Mesothelial cell of epicardium (in vitro differentiated cells): ENCODE measurements around the gene SH2D6. TPM values are rescaled to one million over a fixed set of nuclear protein-coding genes. Genes with fewer than 3 reads are reported as not detected.

ENCODE experiments used
- DNase-seq, 2 experiments: peaks; one replicate each; pipeline ENCODE4 v3.0.0; 2021; ENCODE audit warnings: low spot score in 2 of 2; ENCODE audit not compliant: unreplicated experiment in 2 of 2
- H3K27ac Mint-ChIP-seq: 2 replicates; pipeline ENCODE4 v1.8.0; 2021; ENCODE audit warnings: mixed read lengths
- H3K27me3 Mint-ChIP-seq: 2 replicates; pipeline ENCODE4 v1.8.0; 2021; ENCODE audit warnings: low read depth, mixed read lengths
- H3K36me3 Mint-ChIP-seq: 2 replicates; pipeline ENCODE4 v1.8.0; 2021; ENCODE audit warnings: mixed read lengths
- H3K4me1 Mint-ChIP-seq: 2 replicates; pipeline ENCODE4 v1.8.0; 2021; ENCODE audit warnings: mixed read lengths
- H3K4me3 Mint-ChIP-seq: 2 replicates; pipeline ENCODE4 v1.8.0; 2021; ENCODE audit warnings: mild to moderate bottlenecking, moderate library complexity, mixed read lengths
- H3K9me3 Mint-ChIP-seq: 2 replicates; pipeline ENCODE4 v1.8.0; 2021; ENCODE audit warnings: mixed read lengths
- total RNA-seq: library from RNA; stranded (reverse); gene quantifications from 3 replicates; pipeline ENCODE4 v1.2.1, GENCODE V29; 2021
- TF ChIP-seq, protein P1 (sequence below): fragments of 200-600 bp; sonication (generic); IDR thresholded peaks from one replicate; pipeline ENCODE4 v1.5.0; 2021; ENCODE audit warnings: antibody characterized with exemption; ENCODE audit not compliant: unreplicated experiment

SH2D6 gene
- 0.35 to 0.79 TPM (median 0.38 TPM) in 3 replicates for total RNA-seq

DNA sequence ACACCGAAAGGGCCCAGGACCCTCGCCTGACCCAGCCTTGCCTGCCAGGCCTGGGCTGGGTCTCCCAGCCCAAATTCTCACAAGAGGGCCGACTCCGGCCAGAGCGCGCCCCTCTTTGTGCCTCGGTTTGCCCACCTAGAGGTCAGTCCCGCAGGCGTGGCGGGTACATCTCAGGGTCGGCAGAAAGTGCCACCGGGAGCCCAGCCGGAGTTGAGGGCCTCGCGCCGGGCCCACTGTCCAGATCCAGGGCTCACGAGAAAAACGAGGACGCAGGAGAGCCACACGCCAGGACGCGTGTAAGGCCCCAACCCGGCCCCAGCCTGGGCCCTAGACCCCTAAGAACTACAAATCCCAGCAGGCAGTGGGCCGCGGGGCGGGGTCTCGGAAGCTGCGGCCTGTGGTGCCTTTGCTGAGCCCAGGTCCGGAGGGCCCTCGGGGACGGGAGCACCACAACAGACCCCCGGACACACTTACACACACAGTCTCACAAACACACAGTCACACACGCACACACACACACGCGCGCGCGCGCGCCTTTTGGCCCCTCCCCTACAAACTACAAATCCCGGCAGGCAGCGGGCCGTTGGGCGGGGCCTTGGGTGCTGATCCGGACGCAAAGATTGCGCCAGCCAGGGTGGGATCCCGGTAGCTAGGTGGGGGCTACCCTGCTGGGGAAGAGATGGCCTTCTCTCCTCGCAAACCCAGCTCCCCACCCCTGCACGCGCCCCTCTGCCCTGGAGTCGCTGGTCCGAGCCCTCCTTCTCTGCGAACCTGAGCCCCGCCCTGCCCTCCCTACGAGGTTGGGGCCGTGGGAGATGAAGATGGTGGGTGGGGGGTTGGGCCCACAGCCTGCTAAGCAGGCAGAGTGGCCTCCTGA lies at the start of gene SH2D6:
Gene SH2D6, plus strand, starts transcription at position 583 of the 877 bp plus-strand sequence. CDS start 10,752 bp downstream, outside the sequence.
- H3K9me3 Mint-ChIP-seq = no peaks in the 10 kb centered on the region
- peak within 1 kb of the TSS; percentile 96 for H3K4me3 Mint-ChIP-seq
- no peaks in the 10 kb centered on the region for H3K36me3 Mint-ChIP-seq
- H3K27ac Mint-ChIP-seq = peak within 1 kb of the TSS; percentile 95
- peaks cover 35% of the 10 kb centered on the region for H3K4me1 Mint-ChIP-seq
- H3K27me3 Mint-ChIP-seq = no peaks in the 10 kb centered on the region
- peak; percentile 67 to 84 for DNase-seq
- TF ChIP-seq, protein P1, sequence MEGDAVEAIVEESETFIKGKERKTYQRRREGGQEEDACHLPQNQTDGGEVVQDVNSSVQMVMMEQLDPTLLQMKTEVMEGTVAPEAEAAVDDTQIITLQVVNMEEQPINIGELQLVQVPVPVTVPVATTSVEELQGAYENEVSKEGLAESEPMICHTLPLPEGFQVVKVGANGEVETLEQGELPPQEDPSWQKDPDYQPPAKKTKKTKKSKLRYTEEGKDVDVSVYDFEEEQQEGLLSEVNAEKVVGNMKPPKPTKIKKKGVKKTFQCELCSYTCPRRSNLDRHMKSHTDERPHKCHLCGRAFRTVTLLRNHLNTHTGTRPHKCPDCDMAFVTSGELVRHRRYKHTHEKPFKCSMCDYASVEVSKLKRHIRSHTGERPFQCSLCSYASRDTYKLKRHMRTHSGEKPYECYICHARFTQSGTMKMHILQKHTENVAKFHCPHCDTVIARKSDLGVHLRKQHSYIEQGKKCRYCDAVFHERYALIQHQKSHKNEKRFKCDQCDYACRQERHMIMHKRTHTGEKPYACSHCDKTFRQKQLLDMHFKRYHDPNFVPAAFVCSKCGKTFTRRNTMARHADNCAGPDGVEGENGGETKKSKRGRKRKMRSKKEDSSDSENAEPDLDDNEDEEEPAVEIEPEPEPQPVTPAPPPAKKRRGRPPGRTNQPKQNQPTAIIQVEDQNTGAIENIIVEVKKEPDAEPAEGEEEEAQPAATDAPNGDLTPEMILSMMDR = no peak

DNA sequence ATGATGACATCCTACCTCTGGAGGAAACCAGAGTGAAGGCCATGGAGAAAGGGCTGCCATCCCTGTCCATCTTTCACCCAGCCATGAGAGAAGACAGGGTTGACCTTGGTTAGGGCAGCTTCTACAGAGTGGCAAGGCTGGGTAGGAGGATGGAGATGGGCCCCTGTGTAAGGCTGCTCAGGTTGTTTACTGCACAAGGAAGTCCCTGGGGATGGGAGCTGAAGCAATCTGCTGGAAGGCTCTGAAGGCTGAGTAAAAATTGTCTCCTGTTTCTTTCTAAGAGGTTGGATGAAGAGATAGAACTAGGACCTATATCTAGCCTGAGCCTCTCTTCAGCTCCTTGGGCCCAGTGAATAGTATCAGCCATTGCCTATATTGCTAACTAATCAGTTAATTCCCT lies 49.6 kb upstream of the SH2D6 start:
- H3K4me3 Mint-ChIP-seq = no peak overlapping the region
- peaks cover 6% of the 10 kb centered on the region for H3K9me3 Mint-ChIP-seq
- DNase-seq = no peak
- H3K27ac Mint-ChIP-seq = no peak overlapping the region
- no peaks in the 10 kb centered on the region for H3K27me3 Mint-ChIP-seq
- TF ChIP-seq, protein P1 = no peak
- peaks cover 13% of the 10 kb centered on the region for H3K36me3 Mint-ChIP-seq
- H3K4me1 Mint-ChIP-seq = no peaks in the 10 kb centered on the region

DNA sequence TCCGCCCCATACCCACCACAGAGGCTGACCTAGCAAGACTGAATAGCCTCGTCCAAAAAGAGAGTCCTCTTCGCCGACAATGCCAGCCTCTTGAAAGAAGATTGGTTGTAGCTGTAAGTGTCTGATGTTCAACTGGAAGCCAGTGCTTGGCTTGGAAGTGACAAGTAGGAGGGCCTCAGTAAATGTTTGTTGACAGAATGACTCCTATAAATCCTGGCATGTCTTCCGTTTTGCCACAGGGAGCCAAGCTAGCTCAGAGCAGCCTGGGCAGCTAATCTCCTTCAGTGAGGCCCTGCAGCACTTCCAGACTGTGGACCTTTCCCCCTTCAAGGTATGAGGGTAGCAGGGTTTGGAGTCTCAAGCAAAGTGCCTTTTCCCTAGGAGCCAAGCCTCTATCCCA lies 49.0 kb upstream of the SH2D6 start:
- Mint-ChIP-seq H3K9me3 (peaks cover 8% of the 10 kb centered on the region), H3K27ac (no peak overlapping the region)

DNA sequence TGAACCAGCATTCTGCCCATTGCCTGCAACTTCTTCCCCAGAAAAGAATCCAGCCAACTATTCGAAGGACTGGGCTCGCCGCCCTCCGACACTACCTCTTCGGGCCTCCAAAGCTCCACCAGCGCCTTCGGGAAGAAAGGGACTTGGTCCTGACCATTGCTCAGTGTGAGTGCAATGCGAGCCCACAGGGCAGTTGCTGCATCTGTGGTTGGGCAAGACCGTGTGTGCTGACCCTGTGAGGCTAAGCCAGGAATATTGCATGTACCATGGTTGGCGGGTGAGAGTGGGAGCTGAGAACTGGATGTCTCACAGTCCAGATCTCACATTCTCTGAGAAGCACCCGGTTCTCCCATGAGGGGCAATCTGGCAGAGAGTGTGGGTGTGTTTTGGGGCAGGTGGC lies 47.5 kb upstream of the SH2D6 start:
- Mint-ChIP-seq H3K27ac (no peak overlapping the region), H3K4me1 (no peaks in the 10 kb centered on the region), H3K36me3 (peaks cover 24% of the 10 kb centered on the region), H3K9me3 (peaks cover 8% of the 10 kb centered on the region), H3K27me3 (no peaks in the 10 kb centered on the region), H3K4me3 (no peak overlapping the region)
- no peak for DNase-seq
- TF ChIP-seq, protein P1 = no peak

More for the DNA sequence above, 49.0 kb upstream of the SH2D6 start:
- TF ChIP-seq, protein P1 = no peak
- Mint-ChIP-seq H3K27me3 (no peaks in the 10 kb centered on the region), H3K4me3 (no peak overlapping the region), H3K4me1 (no peaks in the 10 kb centered on the region), H3K36me3 (peaks cover 15% of the 10 kb centered on the region)
- DNase-seq = no peak

DNA sequence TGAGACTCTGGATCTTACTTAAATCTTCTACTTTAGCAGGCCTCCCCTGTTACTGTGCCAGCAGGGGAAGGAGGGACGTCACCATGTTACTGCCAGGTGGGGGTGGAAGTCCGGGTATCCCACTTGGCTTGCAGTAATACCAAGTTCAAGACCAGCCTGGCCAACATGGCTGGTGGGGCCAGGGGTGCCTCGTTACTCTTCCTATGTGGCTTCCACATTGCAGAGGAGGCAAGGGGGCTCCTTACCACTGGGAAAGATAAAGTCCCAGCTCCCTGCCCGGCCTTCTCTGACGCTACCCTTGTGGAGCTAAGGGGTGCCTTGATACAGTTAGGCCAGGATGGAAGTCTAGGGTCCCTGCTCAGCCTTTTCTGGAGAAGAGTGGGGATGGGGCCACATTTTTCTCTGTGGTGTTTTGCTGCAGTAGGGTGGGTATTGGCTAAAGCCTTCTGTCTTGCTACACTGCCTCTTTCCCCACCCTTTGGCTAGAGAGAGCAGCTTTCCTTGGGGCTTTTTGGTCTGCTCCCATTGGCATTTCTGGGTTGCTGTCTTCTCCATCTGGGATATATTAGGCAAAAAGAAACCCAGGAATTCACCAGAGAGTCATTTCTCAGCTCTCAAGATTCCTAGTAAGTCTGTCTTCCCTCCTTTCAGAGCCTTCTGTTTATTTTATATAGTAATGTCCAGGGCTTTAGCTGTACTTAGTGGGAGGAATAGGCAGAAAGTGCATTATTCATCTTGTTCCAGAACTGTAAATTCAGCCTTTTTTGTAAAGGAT lies 42.0 kb upstream of the SH2D6 start:
- H3K4me3 Mint-ChIP-seq = no peak overlapping the region
- DNase-seq = no peak
- H3K36me3 Mint-ChIP-seq = peaks cover 51% of the 10 kb centered on the region
- peaks cover 21% of the 10 kb centered on the region for H3K9me3 Mint-ChIP-seq
- no peaks in the 10 kb centered on the region for H3K27me3 Mint-ChIP-seq
- peaks cover 22% of the 10 kb centered on the region for H3K4me1 Mint-ChIP-seq
- peak overlapping the region; percentile 68 for H3K27ac Mint-ChIP-seq
- TF ChIP-seq, protein P1 = no peak
